Panc1 (cell line): ENCODE results near the gene TNPO1.

Experiments
- CTCF ChIP-seq: fragments of 450-650 bp; IDR thresholded peaks from 2 replicates; pipeline ENCODE4 v1.5.1; 2017; ENCODE audit warnings: mild to moderate bottlenecking
- POLR2AphosphoS5 ChIP-seq: IDR thresholded peaks from 2 replicates; pipeline ENCODE4 v1.6.1; 2012; ENCODE audit warnings: mild to moderate bottlenecking, low read depth, low read length, moderate library complexity
- REST ChIP-seq, 2 experiments: IDR thresholded peaks; 2 replicates each; pipeline ENCODE4 v1.6.1; 2011 to 2012; ENCODE audit warnings: low read depth in 2 of 2, control low read depth in 1 of 2, low read length in 1 of 2, mild to moderate bottlenecking in 1 of 2, moderate library complexity in 1 of 2; ENCODE audit not compliant: insufficient read depth in 1 of 2

DNA sequence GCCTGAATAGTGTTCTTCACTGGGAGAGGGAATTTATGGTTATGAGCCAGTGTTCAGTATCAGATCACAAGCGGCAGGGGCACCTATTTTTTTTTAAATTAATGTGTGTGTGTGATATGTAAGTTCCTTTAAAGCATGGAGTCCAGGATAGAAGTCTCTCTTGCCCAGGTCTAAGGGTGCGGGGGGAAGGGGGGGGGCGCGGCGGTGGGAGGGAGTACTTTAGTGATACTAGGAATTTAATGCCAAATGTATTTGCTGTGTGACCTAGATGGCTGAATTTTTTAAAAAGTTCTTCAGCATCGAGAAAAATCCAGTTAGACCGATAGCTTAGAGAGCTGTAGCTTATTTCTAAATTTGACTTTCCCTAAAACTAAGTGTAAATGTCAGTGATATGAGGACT lies 137.9 kb downstream of the TNPO1 start:
- TF ChIP-seq CTCF (no peak), REST (IDR thresholded peaks at IDR 0.05; ENCODE audit: insufficient read depth in 1 of 2, low read depth in 2 of 2, low read length in 1 of 2) (no peak), POLR2AphosphoS5 (no peak)
